ENCODE data around the gene NUDT7. TPM values are rescaled to one million over a fixed set of nuclear protein-coding genes. Genes with fewer than 3 reads are reported as not detected.

The NUDT7 gene
- total and polyA plus RNA-seq, 11 donors = 10.6 to 86.4 (median 31.0) TPM

GRCh38 chr16:77700846-77701245 is 21.5 kb upstream of the NUDT7 start:
- WGBS, 4 donors = 86 to 100% (median 94%) methylated on average over 1 of the region's 1 CpG
- peaks cover 0 to 7% (median 0%) of the 10 kb centered on the region in 12 donors for H3K9me3 ChIP-seq
- ATAC-seq = no peak
- no peak for TF ChIP-seq CTCF (IDR thresholded peaks at IDR 0.05)
- no peak for TF ChIP-seq POLR2A (IDR thresholded peaks at IDR 0.05)
- peaks cover 0 to 3% (median 0%) of the 10 kb centered on the region in 9 donors for H3K27me3 ChIP-seq
- H3K27ac ChIP-seq = no peak overlapping the region
- H3K4me3 ChIP-seq = no peak overlapping the region
- no peaks in the 10 kb centered on the region for H3K4me1 ChIP-seq
- no peak for DNase-seq
- H3K36me3 ChIP-seq = no peaks in the 10 kb centered on the region
- intact Hi-C loops (cut with DNase I) = no loop called here

- TF ChIP-seq POLR2A (IDR thresholded peaks at IDR 0.05) (no peak), CTCF (IDR thresholded peaks at IDR 0.05) (no peak)
- peaks cover 0 to 7% (median 0%) of the 10 kb centered on the region in 12 donors for H3K9me3 ChIP-seq
- H3K4me3 ChIP-seq = no peak overlapping the region
- no peaks in the 10 kb centered on the region for H3K36me3 ChIP-seq
- intact Hi-C loops (cut with DNase I) = no loop called here
- WGBS, 4 donors = 73 to 83% (median 78%) methylated on average over 4 of the region's 4 CpGs
- H3K27ac ChIP-seq = no peak overlapping the region
- no peak for ATAC-seq
- H3K27me3 ChIP-seq = peaks cover 0 to 5% (median 0%) of the 10 kb centered on the region in 9 donors
- no peaks in the 10 kb centered on the region for H3K4me1 ChIP-seq
- DNase-seq = no peak
Measured at GRCh38 chr16:77705351-77705750, 17.0 kb upstream of the NUDT7 start.

- Histone ChIP-seq H3K4me1 (no peaks in the 10 kb centered on the region), H3K36me3 (no peaks in the 10 kb centered on the region), H3K27ac (no peak overlapping the region), H3K9me3 (no peaks in the 10 kb centered on the region), H3K4me3 (no peak overlapping the region), H3K27me3 (peaks cover 0 to 5% (median 0%) of the 10 kb centered on the region in 9 donors)
- WGBS, 4 donors = 79 to 92% (median 85%) methylated on average over 1 of the region's 1 CpG
- DNase-seq (no peak), ATAC-seq (no peak)
- TF ChIP-seq CTCF (IDR thresholded peaks at IDR 0.05) (no peak), POLR2A (IDR thresholded peaks at IDR 0.05) (no peak)
- intact Hi-C loops (cut with DNase I) = no loop called here
Measured at GRCh38 chr16:77711179-77711578, 11.1 kb upstream of the NUDT7 start.

GRCh38 chr16:77711775-77712174 is 10.5 kb upstream of the NUDT7 start:
- 52 to 60% (median 55%) methylated on average over 5 of the region's 5 CpGs for WGBS, 4 donors
- no peak overlapping the region for H3K4me3 ChIP-seq
- intact Hi-C loops (cut with DNase I) = no loop called here
- H3K9me3 ChIP-seq = no peaks in the 10 kb centered on the region
- no peaks in the 10 kb centered on the region for H3K36me3 ChIP-seq
- peaks cover 0 to 5% (median 0%) of the 10 kb centered on the region in 9 donors for H3K27me3 ChIP-seq
- H3K27ac ChIP-seq = no peak overlapping the region
- ATAC-seq = no peak
- TF ChIP-seq POLR2A (IDR thresholded peaks at IDR 0.05) (no peak), CTCF (IDR thresholded peaks at IDR 0.05) (no peak)
- DNase-seq = no peak
- H3K4me1 ChIP-seq = no peaks in the 10 kb centered on the region

Measured in heart left ventricle (tissue), 16 donors.